Stimulated activated CD4-positive, alpha-beta T cell treated with anti-CD3 and anti-CD28 coated beads, Interleukin-4, amount 100 ng/mL, for 4 hours (primary cell): ENCODE results near the gene ARPC4.

Experiments used
- DNase-seq, 2 experiments: peaks; one replicate each; pipeline ENCODE4 v3.0.0-alpha.2; 2020

ARPC4 gene

GRCh38 chr3:9792405-9793160, at the start of gene ARPC4, which contains the start of gene TADA3:
TSS of gene ARPC4 (plus strand) at chr3:9793082. CDS start at chr3:9793122, 40 bp downstream.
TSS of gene TADA3 (minus strand) at chr3:9792473. CDS start at chr3:9791466, 1,007 bp downstream.
- DNase-seq: peak; percentile 88 to 92

- DNase-seq: no peak
Observed at GRCh38 chr3:9743548-9743947, 49.3 kb upstream of the ARPC4 start.

GRCh38 chr3:9744162-9744561, 48.7 kb upstream of the ARPC4 start:
- no peak for DNase-seq

DNA sequence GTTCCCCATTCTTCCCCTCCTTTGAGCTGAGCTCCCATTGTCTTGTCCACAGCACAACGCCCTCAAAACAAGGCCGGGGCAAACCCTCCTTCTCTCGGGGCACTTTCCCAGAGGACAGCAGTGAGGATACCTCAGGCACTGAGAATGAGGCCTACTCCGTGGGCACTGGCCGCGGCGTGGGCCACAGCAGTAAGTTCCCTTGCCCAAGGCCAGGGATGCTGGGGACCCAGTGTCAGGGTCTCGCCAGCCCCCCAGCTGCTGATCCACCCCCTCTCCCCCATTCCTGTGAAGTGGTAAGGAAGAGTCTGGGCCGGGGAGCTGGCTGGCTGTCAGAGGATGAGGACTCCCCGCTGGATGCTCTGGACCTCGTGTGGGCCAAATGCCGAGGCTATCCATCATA, 47.4 kb upstream of the ARPC4 start:
- no peak for DNase-seq

DNA sequence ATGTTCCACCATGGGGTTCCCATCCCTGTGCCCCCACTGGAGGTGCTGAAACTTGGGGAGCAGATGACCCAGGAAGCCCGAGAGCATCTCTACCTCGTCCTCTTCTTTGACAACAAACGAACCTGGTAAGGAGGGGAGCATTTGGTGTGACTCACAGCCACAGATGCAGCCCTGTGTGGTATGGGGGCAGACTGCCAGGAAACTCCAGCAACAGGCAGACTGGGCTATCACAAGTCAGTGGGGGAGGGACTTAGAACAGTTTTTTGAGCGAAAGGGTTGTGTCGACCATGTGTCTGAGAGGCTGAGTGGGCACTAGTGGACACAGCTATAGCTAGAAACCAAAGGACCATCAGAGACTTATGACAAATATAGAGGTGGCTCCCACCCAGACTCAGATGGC, 46.6 kb upstream of the ARPC4 start:
- no peak for DNase-seq

GRCh38 chr3:9747267-9747666, 45.6 kb upstream of the ARPC4 start:
- no peak for DNase-seq

- no peak for DNase-seq
Observed at GRCh38 chr3:9748031-9748430, 44.9 kb upstream of the ARPC4 start.

DNA sequence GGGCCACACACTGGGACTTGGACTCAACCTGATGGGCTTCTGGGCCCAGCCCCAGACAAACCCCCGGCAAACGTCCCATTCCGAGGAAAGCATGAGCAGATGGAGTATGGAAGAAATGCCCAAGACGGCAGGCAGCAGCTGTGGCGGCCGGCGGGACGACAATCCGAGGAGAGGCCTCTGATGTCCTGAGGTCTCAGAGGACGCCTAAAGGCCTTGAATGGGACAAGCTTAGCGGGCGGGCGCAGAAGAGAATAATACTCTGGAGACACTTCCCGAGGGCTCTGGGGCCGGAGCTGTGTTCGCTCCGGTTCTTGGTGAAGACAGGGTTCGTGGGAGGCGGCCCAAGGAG, 43.6 kb upstream of the ARPC4 start:
- no peak for DNase-seq

DNA sequence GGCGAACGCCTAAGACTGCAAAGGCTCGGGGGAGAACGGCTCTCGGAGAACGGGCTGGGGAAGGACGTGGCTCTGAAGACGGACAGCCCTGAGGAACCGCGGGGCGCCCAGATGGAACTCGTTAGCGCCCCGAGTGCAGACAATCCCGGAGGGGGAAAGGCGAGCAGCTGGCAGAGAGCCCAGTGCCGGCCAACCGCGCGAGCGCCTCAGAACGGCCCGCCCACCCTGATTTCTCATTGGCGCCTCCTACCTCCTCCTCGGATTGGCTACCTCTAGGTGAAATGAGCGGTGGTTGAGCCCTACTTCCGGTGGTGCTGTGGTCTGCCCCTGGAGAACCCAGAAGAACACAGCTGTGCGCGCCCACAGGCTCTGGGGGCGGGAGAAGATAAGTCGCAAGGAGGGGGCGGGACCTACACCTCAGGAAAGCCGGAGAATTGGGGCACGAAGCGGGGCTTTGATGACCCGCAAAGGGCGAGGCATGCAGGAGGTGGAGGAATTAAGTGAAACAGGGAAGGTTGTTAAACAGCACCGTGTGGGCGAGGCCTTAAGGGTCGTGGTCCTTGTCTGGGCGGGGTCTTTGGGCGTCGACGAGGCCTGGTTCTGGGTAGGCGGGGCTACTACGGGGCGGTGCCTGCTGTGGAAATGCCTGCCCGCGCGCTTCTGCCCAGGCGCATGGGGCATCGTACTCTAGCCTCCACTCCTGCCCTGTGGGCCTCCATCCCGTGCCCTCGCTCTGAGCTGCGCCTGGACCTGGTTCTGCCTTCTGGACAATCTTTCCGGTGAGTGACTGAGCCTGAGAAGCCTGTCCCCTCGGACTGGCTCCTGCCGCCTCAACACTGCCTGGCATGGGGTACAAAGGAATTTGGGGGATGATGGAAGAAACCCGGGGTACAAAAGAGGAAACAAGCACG, 43.0 kb upstream of the ARPC4 start, which contains the start of gene OGG1:
Gene OGG1, plus strand, starts transcription at position 308 of the 911 bp plus-strand sequence. Its CDS starts 335 bp downstream, at position 643.
- DNase-seq: peak; percentile 89 to 97

DNA sequence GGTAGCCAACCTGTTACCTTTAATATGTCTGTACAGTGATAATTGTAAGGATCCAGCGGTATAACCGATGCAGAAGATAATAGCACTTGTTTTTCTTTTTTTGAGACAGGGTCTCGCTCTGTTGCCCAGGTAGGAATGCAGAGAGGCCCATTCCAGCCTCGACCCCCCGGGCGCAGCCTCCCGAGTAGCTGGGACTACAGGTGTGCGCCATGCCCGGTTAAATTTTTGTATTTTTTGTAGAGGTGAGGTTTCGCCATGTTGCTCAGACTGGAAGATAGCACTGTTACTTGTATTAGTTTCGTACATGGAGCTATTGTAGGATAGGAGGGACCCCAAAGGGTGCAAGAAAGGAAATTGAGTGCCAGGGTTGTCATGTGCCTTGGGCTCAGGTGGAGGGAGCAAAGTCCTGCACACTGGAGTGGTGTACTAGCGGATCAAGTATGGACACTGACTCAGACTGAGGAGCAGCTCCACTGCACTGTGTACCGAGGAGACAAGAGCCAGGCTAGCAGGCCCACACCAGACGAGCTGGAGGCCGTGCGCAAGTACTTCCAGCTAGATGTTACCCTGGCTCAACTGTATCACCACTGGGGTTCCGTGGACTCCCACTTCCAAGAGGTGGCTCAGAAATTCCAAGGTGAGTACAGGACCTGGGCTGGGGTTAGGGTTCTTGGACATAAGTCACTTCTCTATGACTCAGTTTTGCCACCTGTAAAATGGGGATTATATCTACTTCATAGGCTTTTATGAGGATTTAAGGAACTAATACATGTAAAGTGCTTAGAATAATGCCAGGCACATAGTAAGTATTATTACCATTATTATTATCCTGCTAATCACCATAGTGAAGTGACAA, 42.1 kb upstream of the ARPC4 start:
- DNase-seq: no peak

GRCh38 chr3:9754678-9755077, 38.2 kb upstream of the ARPC4 start:
- no peak for DNase-seq

DNA sequence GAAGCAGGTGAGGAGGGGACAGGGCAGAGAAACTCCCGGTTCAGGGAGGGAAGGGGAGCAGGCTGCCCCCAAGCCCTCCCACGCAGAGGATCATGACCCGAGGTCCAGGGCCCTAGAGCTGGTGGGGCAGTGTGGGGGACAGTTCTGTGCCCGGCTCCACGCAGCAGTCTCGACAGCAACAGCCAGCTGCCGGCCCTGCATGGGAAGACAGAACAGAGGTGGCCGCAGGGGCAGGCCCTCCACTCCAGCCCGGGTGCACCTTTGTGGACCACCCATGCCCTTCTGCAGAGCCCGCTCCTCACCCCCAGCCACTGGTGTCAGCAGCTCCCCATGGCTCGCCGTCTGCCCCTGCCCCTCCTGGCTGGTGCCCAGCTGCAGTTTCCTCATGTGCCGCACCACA, 35.5 kb upstream of the ARPC4 start:
- no peak for DNase-seq

DNA sequence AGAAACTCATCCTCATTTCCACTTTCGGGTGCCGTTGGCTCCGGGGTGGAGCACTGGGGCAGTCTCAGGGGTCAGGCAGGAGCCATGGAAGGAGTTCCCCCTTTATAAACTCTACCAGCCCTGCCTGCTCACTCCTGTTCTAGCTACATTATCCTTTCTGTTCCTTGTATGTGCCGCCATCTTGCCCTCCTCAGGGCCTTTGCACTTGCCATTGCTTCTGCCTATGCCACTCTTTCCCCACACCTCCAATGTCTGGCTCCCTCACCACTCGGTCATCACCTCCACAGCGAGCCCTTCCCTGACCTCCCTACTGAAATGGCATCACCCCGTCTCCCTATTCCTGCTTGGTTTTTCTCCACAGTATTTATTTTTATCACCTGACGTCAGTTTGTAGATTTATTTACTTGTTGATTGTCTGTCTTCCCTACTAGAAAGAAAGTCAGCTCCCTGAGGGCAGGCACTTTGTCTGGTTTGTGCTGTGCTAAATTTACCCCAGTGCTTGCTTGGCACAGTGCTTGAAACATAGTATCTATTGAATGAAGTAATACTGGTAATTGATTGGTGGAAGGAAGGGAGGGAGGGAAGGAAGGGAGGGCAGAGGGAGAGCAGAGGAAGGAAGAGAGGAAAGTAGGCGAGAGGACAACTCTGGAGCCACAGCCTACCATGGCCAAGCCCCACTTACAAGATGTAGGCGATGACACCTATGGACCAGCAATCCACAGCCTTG, 31.9 kb upstream of the ARPC4 start:
- no peak for DNase-seq

DNA sequence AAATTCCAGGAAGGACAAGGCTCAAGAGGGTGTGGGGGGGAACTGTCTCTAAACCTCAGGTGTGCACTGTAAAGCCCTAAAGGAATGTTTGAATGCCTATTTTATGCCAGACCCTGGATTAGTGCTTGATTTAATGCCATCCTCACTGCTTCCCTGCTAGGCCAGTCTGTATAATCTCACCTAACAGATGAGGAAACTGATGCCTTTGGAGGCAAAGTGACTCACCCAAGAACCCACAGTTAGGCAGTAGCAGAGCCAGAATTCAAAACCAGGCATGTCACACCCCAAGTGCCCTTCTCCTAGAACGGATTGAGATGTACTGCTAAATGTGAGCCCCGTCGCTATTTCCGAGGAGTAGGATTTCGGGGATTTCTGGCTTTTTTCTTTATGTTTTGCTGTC, 31.0 kb upstream of the ARPC4 start:
- no peak for DNase-seq

GRCh38 chr3:9762871-9763270, 30.0 kb upstream of the ARPC4 start:
- no peak for DNase-seq

DNA sequence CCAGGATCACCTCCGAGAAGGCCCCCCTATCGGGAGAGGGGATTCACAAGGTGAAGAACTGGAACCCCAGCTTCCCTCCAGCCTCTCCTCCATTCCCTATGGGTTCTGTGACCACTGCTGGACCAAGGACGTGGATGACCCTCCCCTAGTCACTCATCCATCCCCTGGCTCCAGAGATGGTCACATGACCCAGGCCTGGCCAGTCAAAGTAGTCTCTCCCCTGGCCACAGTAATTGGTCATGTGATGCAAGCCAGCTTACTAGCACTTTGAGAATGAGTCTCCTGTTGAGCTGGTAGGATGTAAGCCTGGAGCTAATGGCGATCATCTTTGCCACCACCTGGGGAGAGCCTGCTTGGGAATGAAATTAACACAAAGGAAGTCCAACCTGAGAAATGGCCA, 27.0 kb upstream of the ARPC4 start:
- DNase-seq: no peak

DNA sequence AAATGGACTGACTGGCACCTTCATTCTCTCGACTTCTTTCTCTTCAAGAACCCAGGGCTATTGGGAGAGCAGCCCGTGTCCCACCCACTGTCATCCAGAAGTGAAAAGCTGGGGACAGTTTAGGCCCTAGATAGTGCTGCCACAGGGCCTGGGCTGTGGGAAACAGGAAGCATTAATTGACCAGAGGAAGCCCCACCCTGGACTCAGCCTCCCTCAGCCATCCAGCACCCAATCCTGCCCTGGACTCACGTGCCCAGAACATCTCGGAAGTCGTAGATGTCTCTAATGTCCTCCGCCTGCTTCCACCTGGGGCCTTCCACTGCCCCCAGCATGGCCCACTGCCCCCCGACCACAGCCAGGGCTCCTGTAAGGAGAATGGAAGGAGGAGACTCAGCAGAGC, 25.5 kb upstream of the ARPC4 start:
- no peak for DNase-seq

GRCh38 chr3:9768141-9768775, 24.6 kb upstream of the ARPC4 start:
- DNase-seq: no peak

GRCh38 chr3:9769012-9769411, 23.9 kb upstream of the ARPC4 start:
- no peak for DNase-seq

DNA sequence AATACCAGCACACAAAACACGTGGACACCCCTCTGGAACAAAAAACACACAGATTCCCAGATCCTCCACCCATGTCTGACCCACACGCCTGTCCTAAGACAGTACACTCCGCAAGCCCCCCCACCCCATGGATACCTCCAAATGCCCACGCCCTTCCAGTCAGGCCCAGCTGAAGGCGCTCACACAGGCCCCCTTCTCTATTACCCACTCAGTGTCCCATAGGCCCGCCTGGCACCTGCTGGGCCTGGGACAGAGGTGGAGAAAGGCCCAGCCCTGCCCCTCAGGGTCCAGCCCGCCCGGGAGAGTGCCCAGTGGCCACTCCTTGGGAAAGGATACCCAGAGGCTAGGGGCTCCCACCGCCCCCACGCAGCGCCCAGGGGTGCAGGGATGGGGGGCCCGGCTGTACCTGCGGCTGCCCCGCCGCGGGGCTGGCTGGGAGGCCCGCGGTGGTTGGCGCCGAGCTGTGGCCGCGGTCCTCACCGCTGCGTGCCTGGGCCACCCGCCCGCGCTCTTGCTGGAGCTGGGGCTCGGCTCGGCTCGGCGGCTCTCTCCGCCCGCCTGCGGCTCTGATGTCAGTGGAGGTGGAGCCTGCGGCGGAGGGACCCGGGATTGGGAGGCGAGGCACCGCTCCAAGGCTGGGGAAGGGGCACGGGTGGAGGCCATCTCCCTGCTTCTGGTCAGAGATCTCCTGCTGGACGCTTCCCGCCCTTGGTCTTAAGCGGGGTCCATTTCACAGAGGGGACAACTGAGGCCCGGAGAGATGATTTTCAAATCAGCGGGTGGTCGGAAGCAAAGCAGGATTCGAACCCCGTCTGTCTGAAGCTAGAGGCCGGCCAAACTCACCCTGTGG, 23.2 kb upstream of the ARPC4 start, which contains the start of gene CAMK1:
Gene CAMK1, minus strand, starts transcription at position 522 of the 850 bp plus-strand sequence. CDS start 2,198 bp downstream, outside the sequence.
- peak; percentile 54 to 67 for DNase-seq
